Fibroblast of gingiva (primary cell): ENCODE measurements around the gene NPC1.
A peak's percentile ranks its signal among the peaks of the same experiment; 100 is the strongest.
"Not testable (repeated sequence)": the region's sequence is repeated elsewhere in the genome, so short reads cannot be mapped to it uniquely, and the experiment has no call there.

Experiments used
- DNase-seq: peaks from one replicate; pipeline ENCODE4 v3.0.0-alpha.2; 2011; ENCODE audit warnings: low read depth

Gene NPC1

DNA sequence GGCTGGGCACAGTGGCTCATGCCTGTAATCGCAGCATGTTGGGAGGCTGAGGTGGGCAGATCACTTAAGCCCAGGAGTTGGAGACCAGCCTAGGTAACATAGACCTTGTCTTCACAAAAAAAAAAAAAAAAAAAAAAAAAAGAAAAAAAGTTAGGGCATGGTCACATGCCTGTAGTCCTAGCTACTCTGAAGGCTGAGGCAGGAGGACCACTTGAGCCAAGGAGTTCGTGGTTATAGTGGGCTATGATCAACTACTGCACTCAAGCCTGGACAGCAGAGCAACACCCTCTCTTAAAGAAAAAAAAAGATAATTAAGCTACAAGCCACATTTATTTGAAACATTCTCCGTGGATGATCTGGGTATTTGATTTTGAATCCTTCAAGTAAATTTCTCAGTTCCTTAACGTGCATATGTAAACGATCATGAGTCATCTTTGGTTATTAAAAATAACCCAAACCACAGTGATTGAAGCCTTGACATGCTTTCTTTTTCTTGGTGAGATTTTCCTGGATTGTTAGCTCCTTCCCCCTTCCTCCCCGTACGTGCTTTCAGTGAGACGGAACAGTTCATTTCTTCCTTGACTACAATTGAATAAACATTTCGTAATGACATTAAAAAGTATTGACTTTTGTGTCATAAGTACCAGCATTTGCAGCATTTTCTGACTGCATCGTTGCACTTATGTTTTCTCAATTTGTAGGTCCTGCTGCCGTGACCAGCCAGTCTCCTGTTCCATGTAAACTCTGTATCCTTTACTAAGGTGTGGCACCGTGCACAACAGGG, 62.7 kb downstream of the NPC1 start:
- DNase-seq = peak; percentile 69

GRCh38 chr18:23521907-23522306, 64.4 kb downstream of the NPC1 start:
- no peak for DNase-seq

DNA sequence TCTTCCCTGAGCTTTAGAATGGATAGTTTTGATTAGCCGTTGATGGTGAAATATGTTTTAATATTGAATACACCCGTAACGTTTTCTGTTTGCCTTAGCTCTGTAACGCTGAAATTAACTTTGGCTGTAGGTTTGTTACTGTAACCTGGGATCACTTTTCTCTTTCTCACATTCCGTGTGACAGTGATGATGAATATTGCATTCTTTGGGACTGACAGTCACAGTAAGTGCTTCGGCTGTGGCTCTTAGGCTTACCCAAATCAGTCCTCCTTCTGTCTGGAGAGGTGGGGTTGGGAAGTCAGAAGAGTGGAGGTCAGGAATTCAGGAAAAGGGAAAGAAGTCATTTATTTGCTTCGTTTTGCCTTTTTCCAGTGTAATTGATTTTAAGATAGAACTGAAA, 65.0 kb downstream of the NPC1 start:
- no peak for DNase-seq

DNA sequence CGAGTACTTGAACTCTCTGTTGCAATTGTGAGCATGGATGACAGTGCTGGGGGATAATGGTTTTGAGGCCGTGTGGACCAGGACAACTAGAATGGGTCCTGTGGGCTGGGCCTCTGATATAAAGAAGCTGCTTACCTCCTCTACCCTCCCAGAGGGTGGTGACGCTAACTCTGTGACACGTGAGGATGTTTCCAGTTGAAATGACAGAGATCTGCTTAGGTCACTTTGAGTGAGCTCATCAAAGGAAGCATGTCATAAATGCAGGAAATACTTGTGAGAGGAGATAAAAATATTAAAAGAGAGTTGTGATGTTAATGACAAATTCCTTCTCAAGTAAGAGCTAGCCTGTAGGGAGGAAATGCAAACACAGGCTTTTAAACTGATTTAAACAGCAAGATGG, 66.6 kb downstream of the NPC1 start:
- no peak for DNase-seq

DNA sequence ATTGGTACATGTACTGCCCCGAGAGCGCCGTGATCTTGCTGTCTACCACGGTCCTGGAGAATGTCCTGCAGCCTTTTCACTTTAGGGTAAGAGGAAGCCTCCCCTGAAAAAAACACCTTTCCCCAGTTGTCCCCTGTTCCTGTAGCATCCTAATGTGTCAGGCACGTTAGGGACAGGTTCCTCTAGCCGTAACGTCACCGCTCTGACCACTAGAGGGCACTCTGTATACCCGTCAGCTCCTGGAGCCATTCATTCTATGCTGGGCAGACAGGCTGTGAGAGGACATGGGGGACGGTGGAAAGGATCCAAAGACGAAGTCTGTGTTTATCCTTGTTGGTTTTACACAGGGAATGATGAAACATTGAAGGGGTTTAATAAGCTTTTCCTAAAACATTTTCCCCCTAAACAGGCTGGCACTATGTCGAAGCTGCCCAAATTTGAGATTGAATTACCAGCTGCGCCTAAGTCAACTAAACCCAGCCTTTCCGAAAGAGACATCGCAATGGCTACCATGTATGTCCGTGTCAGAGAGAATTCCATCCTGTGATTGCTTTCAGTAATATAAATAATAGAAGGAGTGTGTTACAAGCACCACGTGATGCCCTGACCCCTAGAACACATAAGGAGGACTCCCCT, 70.3 kb downstream of the NPC1 start:
- peak; percentile 72 for DNase-seq

DNA sequence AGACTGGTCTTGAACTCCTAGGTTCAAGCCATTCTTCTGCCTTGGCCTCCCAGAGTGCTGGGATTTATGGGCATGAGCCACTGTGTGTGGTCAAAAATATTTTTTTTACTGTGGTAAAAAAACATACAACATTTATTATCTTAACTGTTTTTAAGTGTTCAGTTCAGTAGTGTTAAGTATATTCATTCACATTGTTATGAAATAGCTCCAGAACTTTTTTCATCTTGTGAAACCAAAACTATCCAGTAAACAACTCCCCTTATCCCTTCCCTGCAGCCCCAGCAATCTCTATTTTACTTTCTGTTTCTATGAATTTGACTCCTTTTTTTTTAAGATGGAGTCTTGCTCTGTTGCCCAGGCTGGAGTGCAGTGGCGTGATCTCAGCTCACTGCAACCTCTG, 73.7 kb downstream of the NPC1 start:
- DNase-seq = no peak

DNA sequence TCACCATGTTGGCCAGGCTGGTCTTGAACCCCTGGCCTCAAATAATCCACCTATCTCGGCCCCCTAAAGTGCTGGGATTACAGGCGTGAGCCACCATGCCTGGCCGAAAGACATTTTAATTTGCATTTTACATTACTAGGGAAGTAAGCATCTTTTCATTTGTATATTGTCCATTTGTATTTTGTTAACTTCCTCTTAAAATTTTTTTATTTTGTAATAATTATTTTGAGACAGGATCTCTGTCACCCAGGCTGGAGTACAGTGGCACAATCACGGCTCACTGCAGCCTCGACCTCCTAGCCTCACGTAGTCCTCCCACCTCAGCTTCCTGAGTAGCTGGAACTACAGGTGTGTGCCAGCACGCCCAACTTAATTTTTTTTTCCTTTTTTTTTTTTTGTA, 74.1 kb downstream of the NPC1 start:
- not testable (repeated sequence) for DNase-seq

- DNase-seq = not testable (repeated sequence)
Observed at GRCh38 chr18:23510923-23511322, 75.4 kb downstream of the NPC1 start.

DNA sequence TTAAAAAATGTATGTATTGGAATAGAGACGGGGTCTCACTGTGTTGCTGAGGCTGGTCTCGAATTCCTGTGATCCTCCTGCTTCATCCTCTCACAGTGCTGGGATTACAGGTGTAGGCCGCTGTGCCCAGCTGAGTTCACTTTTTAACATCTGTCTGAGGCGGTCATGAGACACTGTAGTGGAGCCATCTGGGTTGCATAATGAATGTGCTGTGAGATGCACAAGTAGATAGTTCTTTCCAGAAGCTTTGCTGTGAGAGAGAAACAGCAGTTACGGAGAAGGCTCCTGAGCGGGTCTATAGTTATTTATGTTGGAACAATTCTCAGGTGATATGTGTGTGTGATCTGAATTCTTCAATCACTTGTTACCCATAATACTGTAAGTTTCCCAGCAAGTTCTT, 79.9 kb downstream of the NPC1 start:
- DNase-seq = no peak

DNA sequence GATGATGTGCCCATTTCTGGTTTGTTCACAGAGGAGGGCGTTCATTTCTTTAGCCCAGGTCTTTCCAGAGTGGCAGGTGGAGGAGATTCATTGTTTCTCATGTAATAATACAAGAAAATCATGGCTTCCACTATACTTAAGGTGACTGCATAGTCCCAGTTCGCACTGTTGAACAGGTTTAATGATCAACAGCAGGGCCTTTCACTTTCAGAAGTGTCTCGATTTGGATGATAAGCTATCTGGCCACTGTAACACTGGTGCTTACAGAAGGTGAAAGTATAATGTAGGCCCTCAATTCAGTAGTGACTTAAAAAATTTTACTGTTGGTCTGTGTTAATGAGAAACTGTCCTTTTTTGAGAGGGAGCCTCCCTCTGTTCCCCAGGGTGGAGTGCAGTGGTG, 81.6 kb downstream of the NPC1 start:
- DNase-seq = no peak

GRCh38 chr18:23503963-23504344, 82.4 kb downstream of the NPC1 start:
- no peak for DNase-seq

DNA sequence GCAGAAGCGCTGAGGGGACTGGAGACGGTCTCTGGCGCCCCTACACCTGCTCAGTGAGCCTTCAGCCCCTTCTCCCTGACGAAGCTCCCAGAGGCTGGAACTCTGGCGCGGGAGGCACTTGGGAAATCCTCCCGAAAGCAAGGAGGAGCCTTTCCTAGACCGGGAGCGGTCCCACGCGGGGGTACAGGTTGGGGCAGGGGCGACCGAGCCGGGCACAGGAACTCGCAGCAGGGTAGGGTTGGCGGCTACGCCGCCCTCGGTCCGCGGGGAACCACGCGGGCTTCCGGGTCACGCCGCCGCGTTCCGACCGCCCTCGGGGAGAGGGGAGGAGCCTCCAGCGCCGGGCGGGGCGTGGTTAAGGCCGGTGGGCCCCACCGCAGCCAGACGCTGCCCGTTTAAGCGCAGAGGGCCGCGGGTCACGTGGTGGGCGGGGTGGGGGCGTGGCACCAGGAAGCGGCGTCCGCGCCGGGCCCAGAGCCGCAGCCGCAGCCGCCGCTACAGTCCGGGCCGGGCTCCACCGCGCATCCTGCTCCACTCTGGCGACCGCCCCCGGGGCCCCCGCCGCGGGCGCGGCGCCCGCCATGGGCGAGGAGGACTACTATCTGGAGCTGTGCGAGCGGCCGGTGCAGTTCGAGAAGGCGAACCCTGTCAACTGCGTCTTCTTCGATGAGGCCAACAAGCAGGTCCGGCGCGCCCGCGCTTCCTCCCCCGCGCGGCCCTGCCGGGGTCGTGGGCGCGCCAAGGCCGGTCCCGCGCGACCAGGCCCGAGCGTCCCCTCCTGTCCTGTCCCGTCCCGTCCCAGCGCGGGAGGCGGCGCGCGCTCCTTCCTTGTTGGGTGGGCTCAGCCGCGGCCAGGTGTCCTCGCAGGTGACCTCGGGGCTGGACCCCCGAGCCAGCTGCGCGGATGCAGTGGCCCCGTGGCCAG, 83.0 kb downstream of the NPC1 start, which contains the start of gene RMC1:
TSS of gene RMC1 (plus strand) at position 474 of the 925 bp plus-strand sequence. CDS start at position 582, 108 bp downstream.
- DNase-seq = peak; percentile 92

DNA sequence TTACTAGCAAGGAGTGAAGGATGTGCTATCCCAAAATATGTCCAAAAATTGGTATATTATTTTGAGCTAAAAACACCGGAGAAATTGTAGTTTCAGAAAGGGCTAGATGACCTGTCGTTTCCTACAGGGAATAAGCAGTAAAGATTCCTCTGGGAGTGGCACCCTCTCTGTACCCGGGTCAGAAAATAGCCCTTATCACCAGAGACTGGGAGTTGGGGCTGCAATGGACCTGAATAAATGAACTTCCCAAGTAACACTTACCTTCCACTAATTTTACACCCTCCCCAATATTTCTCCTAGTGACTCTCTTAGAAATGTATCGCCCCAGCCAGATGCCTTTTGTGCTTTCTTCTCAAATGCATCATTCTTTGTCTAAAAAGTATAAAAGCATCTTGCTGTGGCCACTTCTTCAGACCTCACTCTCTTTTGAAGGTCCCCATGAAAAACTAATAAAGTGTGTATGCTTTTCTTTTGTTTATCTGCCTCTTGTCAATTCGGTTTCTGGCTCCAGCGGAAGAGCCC, 83.7 kb downstream of the NPC1 start:
- no peak for DNase-seq

GRCh38 chr18:23501626-23502025, 84.7 kb downstream of the NPC1 start:
- no peak for DNase-seq

GRCh38 chr18:23499291-23499781, 87.0 kb downstream of the NPC1 start:
- DNase-seq = peak; percentile 38

- DNase-seq = peak; percentile 68
Observed at GRCh38 chr18:23498877-23499276, 87.4 kb downstream of the NPC1 start.

DNA sequence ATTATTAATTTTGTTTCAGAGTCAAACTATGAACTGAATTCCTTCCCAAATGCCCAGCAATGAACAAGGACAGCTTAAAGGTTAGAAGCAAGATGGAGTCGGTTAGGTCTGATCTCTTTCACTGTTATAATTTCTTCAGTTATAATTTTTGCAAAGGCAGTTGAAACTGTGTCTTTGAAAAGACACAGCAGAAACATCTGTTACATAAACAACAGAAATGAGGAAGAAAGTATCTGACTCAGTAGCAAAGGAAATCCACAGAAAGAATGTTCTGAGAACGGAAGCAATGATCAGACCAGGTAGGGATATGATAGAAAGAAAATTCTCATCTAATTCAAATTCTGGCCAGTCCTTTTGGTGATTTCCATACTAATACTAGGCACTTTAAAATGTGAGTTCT, 88.2 kb downstream of the NPC1 start:
- no peak for DNase-seq

- DNase-seq = no peak
Observed at GRCh38 chr18:23495723-23496440, 90.4 kb downstream of the NPC1 start.

- no peak for DNase-seq
Observed at GRCh38 chr18:23494992-23495391, 91.3 kb downstream of the NPC1 start.

DNA sequence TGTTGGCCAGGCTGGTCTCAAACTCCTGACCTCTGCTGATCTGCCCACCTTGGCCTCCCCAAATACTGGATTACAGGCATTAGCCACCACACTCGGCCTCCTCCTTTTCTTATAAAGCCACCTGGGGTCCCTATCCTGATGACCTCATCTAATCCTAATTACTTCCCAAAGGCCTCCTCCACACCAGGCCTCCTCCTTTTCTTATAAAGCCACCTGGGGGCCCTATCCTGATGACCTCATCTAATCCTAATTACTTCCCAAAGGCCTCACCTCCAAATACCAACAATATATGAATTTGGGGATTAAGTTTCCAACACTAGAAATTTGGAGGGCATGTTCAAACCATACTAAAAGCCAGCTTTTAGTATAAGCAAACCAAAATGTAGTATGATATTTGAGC, 92.7 kb downstream of the NPC1 start:
- no peak for DNase-seq

GRCh38 chr18:23489586-23489985, 96.7 kb downstream of the NPC1 start:
- DNase-seq = peak; percentile 5
